Endothelial cell of umbilical vein (primary cell): ENCODE results near the gene DHX34. TPM values are rescaled to one million over a fixed set of nuclear protein-coding genes. Genes with fewer than 3 reads are reported as not detected.

Experiments
- BruUV-seq: library from RNA; stranded (reverse); fragments of 400-500 nt; replicated peaks from 2 replicates; lab custom pipeline; 2021; lab: Mats Ljungman, UMichigan
- CTCF ChIA-PET: fragments of 300-600, 350-600 bp; sonication (Branson Sonifier 250); formaldehyde crosslinking; loops from one replicate; lab custom pipeline; 2021; ENCODE audit warnings: antibody characterized with exemption, inconsistent platforms; lab: Charles Lee
- POLR2A ChIA-PET: fragments of 300-600, 350-600 bp; sonication (Branson Sonifier 250); formaldehyde crosslinking; loops from one replicate; lab custom pipeline; 2021; ENCODE audit warnings: antibody characterized with exemption, inconsistent platforms; lab: Charles Lee
- DNase-seq: peaks from one replicate; pipeline ENCODE4 v3.0.0-alpha.2; 2011; ENCODE audit warnings: low read depth, low spot score
- FAIRE-seq: peaks from 2 replicates; lab custom pipeline; 2011; peaks lifted over from hg19 to GRCh38; lab: Jason Lieb, UNC
- H2AFZ ChIP-seq: 2 replicates; pipeline ENCODE4 v1.6.0; 2012; ENCODE audit warnings: low read depth, low read length, control low read depth, inconsistent platforms
- H3K27ac ChIP-seq: 2 replicates; pipeline ENCODE4 v1.5.1; 2011; ENCODE audit warnings: low read depth, mild to moderate bottlenecking, control low read depth, low read length, moderate library complexity; ENCODE audit not compliant: insufficient read depth
- H3K27me3 ChIP-seq, 2 experiments: 2 replicates each; pipeline versions ENCODE4 v1.6.0 to v1.6.1; 2011; ENCODE audit warnings: low read length in 2 of 2, mixed read lengths in 1 of 2; ENCODE audit not compliant: control insufficient read depth in 2 of 2, insufficient read depth in 2 of 2
- H3K36me3 ChIP-seq, 2 experiments: 2 replicates in 1 of 2; 3 replicates in 1 of 2; pipeline ENCODE4 v1.5.1; 2011; ENCODE audit warnings: low read length in 2 of 2, mild to moderate bottlenecking in 1 of 2, moderate library complexity in 1 of 2; ENCODE audit not compliant: control insufficient read depth in 2 of 2, insufficient read depth in 2 of 2; ENCODE audit errors: extremely low read depth in 1 of 2
- H3K4me1 ChIP-seq: 3 replicates; pipeline ENCODE4 v1.5.1; 2011; ENCODE audit warnings: mild to moderate bottlenecking, low read length; ENCODE audit not compliant: control insufficient read depth, insufficient read depth; ENCODE audit errors: extremely low read depth
- H3K4me2 ChIP-seq: 2 replicates; pipeline ENCODE4 v1.6.1; 2011; ENCODE audit warnings: low read length, control low read depth, mixed read lengths; ENCODE audit not compliant: insufficient read depth
- H3K4me3 ChIP-seq, 3 experiments: fragments of 200-600 bp in 1 of 3; sonication (generic), shearing (Covaris generic) in 1 of 3; replicated peaks in 1 of 3; 2 replicates each; pipeline ENCODE4 v1.5.1; 2011 to 2016; ENCODE audit warnings: control low read depth in 3 of 3, low read length in 3 of 3, mild to moderate bottlenecking in 2 of 3, inconsistent platforms in 1 of 3, low read depth in 1 of 3, moderate library complexity in 1 of 3; ENCODE audit not compliant: insufficient read depth in 1 of 3
- H3K79me2 ChIP-seq: 2 replicates; pipeline ENCODE4 v1.6.0; 2012; ENCODE audit warnings: low read length, inconsistent platforms; ENCODE audit not compliant: control insufficient read depth, insufficient read depth
- H3K9ac ChIP-seq: replicated peaks from 2 replicates; pipeline ENCODE3; 2011; ENCODE audit warnings: low read length, control low read depth; ENCODE audit not compliant: insufficient read depth; ENCODE audit errors: extremely low read depth
- H3K9me1 ChIP-seq: replicated peaks from 3 replicates; pipeline ENCODE4 v1.6.0; 2011; ENCODE audit warnings: mild to moderate bottlenecking, low read length; ENCODE audit not compliant: control insufficient read depth, insufficient read depth; ENCODE audit errors: extremely low read depth
- H3K9me3 ChIP-seq: replicated peaks from 2 replicates; pipeline ENCODE4 v1.5.1; 2012; ENCODE audit warnings: low read length, inconsistent platforms; ENCODE audit not compliant: control insufficient read depth, insufficient read depth
- H4K20me1 ChIP-seq: replicated peaks from 2 replicates; pipeline ENCODE3; 2011; ENCODE audit warnings: mild to moderate bottlenecking, low read length; ENCODE audit not compliant: control insufficient read depth, insufficient read depth; ENCODE audit errors: extremely low read depth
- EZH2 ChIP-seq: IDR thresholded peaks from 2 replicates; pipeline ENCODE4 v1.6.1; 2012; ENCODE audit warnings: borderline replicate concordance, low read depth, mild to moderate bottlenecking, moderate library complexity, low read length, inconsistent platforms; ENCODE audit not compliant: severe bottlenecking
- FOS ChIP-seq: IDR thresholded peaks from 2 replicates; pipeline ENCODE4 v1.6.1; 2011; ENCODE audit warnings: mild to moderate bottlenecking, low read length, moderate library complexity, borderline replicate concordance; ENCODE audit not compliant: insufficient read depth
- GATA2 ChIP-seq: IDR thresholded peaks from 2 replicates; pipeline ENCODE4 v1.7.0; 2011; ENCODE audit warnings: low read depth, mild to moderate bottlenecking, moderate library complexity, mixed read lengths, low read length; ENCODE audit not compliant: insufficient read length, insufficient read depth
- JUN ChIP-seq: IDR thresholded peaks from 2 replicates; pipeline ENCODE4 v1.6.1; 2011; ENCODE audit warnings: borderline replicate concordance, low read depth; ENCODE audit not compliant: insufficient read length, insufficient read depth
- MYC ChIP-seq: IDR thresholded peaks from one replicate; pipeline ENCODE4 v1.6.1; 2011; ENCODE audit warnings: mild to moderate bottlenecking, low read depth, low read length
- POLR2A ChIP-seq: IDR thresholded peaks from 2 replicates; pipeline ENCODE4 v1.6.1; 2012; ENCODE audit warnings: low read depth, mild to moderate bottlenecking, control low read depth, low read length
- POLR2AphosphoS5 ChIP-seq: IDR thresholded peaks from 2 replicates; pipeline ENCODE4 v1.6.1; 2012; ENCODE audit warnings: low read depth, mild to moderate bottlenecking, control low read depth, low read length, moderate library complexity; ENCODE audit not compliant: insufficient read depth
- dilution Hi-C: fragments of 300-500 bp; cut with MboI; formaldehyde crosslinking; loops from one replicate; pipeline ENCODE4 v1.15.0; 2019; ENCODE audit warnings: low sequenced_read_pairs; ENCODE audit not compliant: extremely low pct_ligation_motif_present
- intact Hi-C: fragments of 100-400 bp; cut with micrococcal nuclease; formaldehyde crosslinking; loops from one replicate; pipeline ENCODE4 v1.10.0; 2022
- polyA plus RNA-seq, 4 experiments: library from polyadenylated mRNA; depleted of rRNA in 3 of 4; stranded (reverse) in 3 of 4; unstranded in 1 of 4; fragments of >200 nt; gene quantifications; 2 replicates each; pipeline versions ENCODE4 v1.2.1 to v1.2.3, GENCODE V29; 2011 to 2012; ENCODE audit warnings: missing spikeins in 1 of 4
- total RNA-seq: library from RNA; stranded (reverse); gene quantifications from 2 replicates; pipeline ENCODE4 v1.2.3, GENCODE V29; 2021
- TF ChIP-seq, protein P1 (sequence below): IDR thresholded peaks from 2 replicates; pipeline ENCODE4 v1.6.1; 2011; ENCODE audit not compliant: insufficient read depth, insufficient read length

Gene DHX34
- total and polyA plus RNA-seq, 2 donors (not counting 3 experiments of a cell fraction or from before 2014, with no cell fraction given) = 12.8 to 20.7 TPM

DNA sequence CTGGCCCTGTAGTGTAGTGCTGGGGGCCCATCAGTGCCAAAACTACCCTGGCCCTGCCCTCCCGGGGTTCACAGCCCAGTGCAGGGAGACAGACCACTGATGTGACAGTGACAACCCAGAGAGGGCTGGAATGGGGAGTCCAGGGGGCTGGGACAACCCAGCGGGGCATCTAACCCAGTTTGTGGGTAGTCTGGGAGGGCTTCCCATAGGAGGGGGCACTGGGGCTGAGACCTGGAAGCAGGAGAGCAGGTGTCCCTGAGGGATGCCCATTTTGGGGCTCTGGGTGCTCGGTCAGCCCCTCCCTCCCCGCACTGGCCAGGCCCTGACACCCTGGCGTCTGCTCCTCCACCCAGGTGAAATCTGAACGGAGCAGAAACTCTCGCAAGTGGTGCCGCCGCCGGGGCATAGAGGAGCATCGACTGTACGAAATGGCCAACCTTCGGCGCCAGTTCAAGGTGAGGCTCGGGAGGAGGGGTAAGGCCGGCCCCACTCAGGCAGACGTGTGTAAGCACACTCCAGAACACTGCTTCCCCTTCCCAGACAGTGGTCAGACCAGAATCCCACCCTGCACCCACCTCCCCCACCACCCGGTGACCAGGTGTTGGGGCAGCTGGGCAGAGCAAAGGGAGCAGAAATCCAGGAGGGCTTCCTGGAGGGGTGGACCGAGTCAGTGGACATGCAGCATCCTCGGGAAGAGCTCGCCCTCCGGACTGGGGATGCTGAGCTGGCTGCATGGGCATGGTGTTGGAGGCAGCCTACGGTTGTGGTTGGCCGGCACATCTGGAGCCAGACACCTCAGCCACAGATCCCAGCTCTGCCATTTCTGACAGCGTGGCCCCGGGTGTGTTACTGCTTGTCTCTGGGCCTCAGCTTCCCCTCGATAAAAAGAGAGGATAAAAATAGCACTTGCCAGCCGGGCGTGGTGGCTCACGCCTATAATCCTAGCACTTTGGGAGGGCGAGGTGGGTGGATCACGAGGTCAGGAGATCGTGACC, 24.4 kb downstream of the DHX34 start:
- no peaks in the 10 kb centered on the region for H3K9me3 ChIP-seq
- no peaks in the 10 kb centered on the region for H3K4me1 ChIP-seq
- H3K36me3 ChIP-seq = peaks cover 14 to 78% of the 10 kb centered on the region in 2 experiments
- FAIRE-seq (no peak), DNase-seq (no peak)
- H3K27me3 ChIP-seq = no peaks in the 10 kb centered on the region
- dilution Hi-C loops (no loop called here), intact Hi-C loops (no loop called here)
- no peak overlapping the region for H3K4me2 ChIP-seq
- H3K79me2 ChIP-seq = no peaks in the 10 kb centered on the region
- no peaks in the 10 kb centered on the region for H3K9me1 ChIP-seq
- no peak overlapping the region for H3K27ac ChIP-seq
- no peak overlapping the region for H3K4me3 ChIP-seq
- POLR2A ChIA-PET = interaction anchor here (0.6 kb wide), 1 partner anchor 13 kb away, joined by 3 read pairs; no protein-coding TSS in a partner anchor
- no TSS peak for BruUV-seq
- H2AFZ ChIP-seq = no peak overlapping the region
- no peaks in the 10 kb centered on the region for H4K20me1 ChIP-seq
- H3K9ac ChIP-seq = no peak overlapping the region
- no peak for TF ChIP-seq EZH2
- no peak for TF ChIP-seq JUN
- TF ChIP-seq GATA2 = no peak
- TF ChIP-seq POLR2AphosphoS5 = no peak
- no peak for TF ChIP-seq POLR2A
- TF ChIP-seq, protein P1, sequence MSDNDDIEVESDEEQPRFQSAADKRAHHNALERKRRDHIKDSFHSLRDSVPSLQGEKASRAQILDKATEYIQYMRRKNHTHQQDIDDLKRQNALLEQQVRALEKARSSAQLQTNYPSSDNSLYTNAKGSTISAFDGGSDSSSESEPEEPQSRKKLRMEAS = no peak
- no peak for TF ChIP-seq FOS
- no peak for TF ChIP-seq MYC
- CTCF ChIA-PET = interaction anchor here (1.1 to 1.6 kb wide), 3 partner anchors 18 to 38 kb away, joined by 3 to 8 read pairs (median 5); partner anchors contain the start of gene DHX34
